ENCODE measurements around the gene EPGN. TPM values are rescaled to one million over a fixed set of nuclear protein-coding genes. Genes with fewer than 3 reads are reported as not detected.

The EPGN gene
- total RNA-seq, 2 experiments from 2014 or later, result not detected

- no peak overlapping the region for H3K4me3 Mint-ChIP-seq
- POLR2A ChIA-PET, result no interaction called here
- peaks cover 20% of the 10 kb centered on the region for H3K27me3 Mint-ChIP-seq
- no peak for ATAC-seq (ENCODE audit: low read depth)
- DNase-seq, result no peak
- H3K4me1 Mint-ChIP-seq, result peaks cover 5% of the 10 kb centered on the region
- H3K9me3 Mint-ChIP-seq, result no peaks in the 10 kb centered on the region
- no peaks in the 10 kb centered on the region for H3K36me3 Mint-ChIP-seq
- no peak overlapping the region for H3K27ac Mint-ChIP-seq
Measured at GRCh38 chr4:74317616-74318246, 9.5 kb downstream of the EPGN start.

GRCh38 chr4:74318276-74318675 is 10.0 kb downstream of the EPGN start:
- ATAC-seq (ENCODE audit: low read depth) (no peak), DNase-seq (no peak)
- Mint-ChIP-seq H3K36me3 (no peaks in the 10 kb centered on the region), H3K9me3 (no peaks in the 10 kb centered on the region), H3K4me3 (no peak overlapping the region), H3K27ac (no peak overlapping the region), H3K4me1 (peaks cover 5% of the 10 kb centered on the region), H3K27me3 (peaks cover 22% of the 10 kb centered on the region)
- POLR2A ChIA-PET, result no interaction called here

- peaks cover 5% of the 10 kb centered on the region for H3K4me1 Mint-ChIP-seq
- no peak for DNase-seq
- H3K4me3 Mint-ChIP-seq, result no peak overlapping the region
- no peaks in the 10 kb centered on the region for H3K36me3 Mint-ChIP-seq
- ATAC-seq (ENCODE audit: low read depth), result no peak
- H3K27ac Mint-ChIP-seq, result no peak overlapping the region
- H3K9me3 Mint-ChIP-seq, result no peaks in the 10 kb centered on the region
- peaks cover 30% of the 10 kb centered on the region for H3K27me3 Mint-ChIP-seq
- POLR2A ChIA-PET, result no interaction called here
Measured at GRCh38 chr4:74319470-74319869, 11.2 kb downstream of the EPGN start.

- ATAC-seq (ENCODE audit: low read depth), result peak; percentile 68
- POLR2A ChIA-PET, result no interaction called here
- no peak overlapping the region for H3K27ac Mint-ChIP-seq
- H3K36me3 Mint-ChIP-seq, result no peaks in the 10 kb centered on the region
- H3K27me3 Mint-ChIP-seq, result peaks cover 30% of the 10 kb centered on the region
- no peaks in the 10 kb centered on the region for H3K9me3 Mint-ChIP-seq
- H3K4me1 Mint-ChIP-seq, result peaks cover 5% of the 10 kb centered on the region
- no peak overlapping the region for H3K4me3 Mint-ChIP-seq
- peak; percentile 30 for DNase-seq
Measured at GRCh38 chr4:74320559-74321118, 12.4 kb downstream of the EPGN start.

- Mint-ChIP-seq H3K36me3 (no peaks in the 10 kb centered on the region), H3K4me1 (peaks cover 5% of the 10 kb centered on the region), H3K4me3 (no peak overlapping the region), H3K9me3 (no peaks in the 10 kb centered on the region), H3K27me3 (peaks cover 30% of the 10 kb centered on the region), H3K27ac (no peak overlapping the region)
- POLR2A ChIA-PET, result no interaction called here
- DNase-seq, result no peak
- ATAC-seq (ENCODE audit: low read depth), result no peak
Measured at GRCh38 chr4:74322301-74322700, 14.0 kb downstream of the EPGN start.

- POLR2A ChIA-PET, result no interaction called here
- DNase-seq (no peak), ATAC-seq (ENCODE audit: low read depth) (no peak)
- H3K27ac Mint-ChIP-seq, result no peak overlapping the region
- no peaks in the 10 kb centered on the region for H3K9me3 Mint-ChIP-seq
- peaks cover 5% of the 10 kb centered on the region for H3K4me1 Mint-ChIP-seq
- H3K27me3 Mint-ChIP-seq, result peaks cover 29% of the 10 kb centered on the region
- no peak overlapping the region for H3K4me3 Mint-ChIP-seq
- H3K36me3 Mint-ChIP-seq, result no peaks in the 10 kb centered on the region
Measured at GRCh38 chr4:74323663-74324062, 15.4 kb downstream of the EPGN start.

GRCh38 chr4:74324262-74324661 is 16.0 kb downstream of the EPGN start:
- no peak for DNase-seq
- no peak for ATAC-seq (ENCODE audit: low read depth)
- Mint-ChIP-seq H3K4me3 (no peak overlapping the region), H3K9me3 (no peaks in the 10 kb centered on the region), H3K36me3 (no peaks in the 10 kb centered on the region), H3K27ac (no peak overlapping the region), H3K27me3 (peaks cover 34% of the 10 kb centered on the region), H3K4me1 (peaks cover 5% of the 10 kb centered on the region)
- POLR2A ChIA-PET, result no interaction called here

- Mint-ChIP-seq H3K27ac (no peak overlapping the region), H3K9me3 (no peaks in the 10 kb centered on the region), H3K27me3 (peaks cover 34% of the 10 kb centered on the region), H3K4me3 (no peak overlapping the region), H3K36me3 (no peaks in the 10 kb centered on the region), H3K4me1 (peaks cover under 1% of the 10 kb centered on the region)
- ATAC-seq (ENCODE audit: low read depth) (no peak), DNase-seq (no peak)
- POLR2A ChIA-PET, result no interaction called here
Measured at GRCh38 chr4:74325886-74326285, 17.6 kb downstream of the EPGN start.

GRCh38 chr4:74327762-74328161 is 19.5 kb downstream of the EPGN start:
- ATAC-seq (ENCODE audit: low read depth) (no peak), DNase-seq (no peak)
- Mint-ChIP-seq H3K27ac (no peak overlapping the region), H3K36me3 (no peaks in the 10 kb centered on the region), H3K4me3 (no peak overlapping the region), H3K27me3 (peaks cover 33% of the 10 kb centered on the region), H3K4me1 (no peaks in the 10 kb centered on the region), H3K9me3 (no peaks in the 10 kb centered on the region)
- POLR2A ChIA-PET, result no interaction called here

GRCh38 chr4:74328501-74328900 is 20.2 kb downstream of the EPGN start:
- ATAC-seq (ENCODE audit: low read depth) (no peak), DNase-seq (no peak)
- Mint-ChIP-seq H3K36me3 (no peaks in the 10 kb centered on the region), H3K4me3 (no peak overlapping the region), H3K4me1 (no peaks in the 10 kb centered on the region), H3K27me3 (peaks cover 29% of the 10 kb centered on the region), H3K27ac (no peak overlapping the region), H3K9me3 (no peaks in the 10 kb centered on the region)
- POLR2A ChIA-PET, result no interaction called here

- POLR2A ChIA-PET, result no interaction called here
- Mint-ChIP-seq H3K36me3 (no peaks in the 10 kb centered on the region), H3K9me3 (no peaks in the 10 kb centered on the region), H3K4me3 (no peak overlapping the region), H3K4me1 (no peaks in the 10 kb centered on the region), H3K27ac (no peak overlapping the region), H3K27me3 (peaks cover 23% of the 10 kb centered on the region)
- DNase-seq, result no peak
- no peak for ATAC-seq (ENCODE audit: low read depth)
Measured at GRCh38 chr4:74329307-74329706, 21.0 kb downstream of the EPGN start.

- no peak for DNase-seq
- Mint-ChIP-seq H3K27me3 (peaks cover 23% of the 10 kb centered on the region), H3K9me3 (no peaks in the 10 kb centered on the region), H3K36me3 (no peaks in the 10 kb centered on the region), H3K27ac (no peak overlapping the region), H3K4me3 (no peak overlapping the region), H3K4me1 (no peaks in the 10 kb centered on the region)
- no peak for ATAC-seq (ENCODE audit: low read depth)
- POLR2A ChIA-PET, result no interaction called here
Measured at GRCh38 chr4:74330295-74330750, 22.1 kb downstream of the EPGN start.

- no peaks in the 10 kb centered on the region for H3K4me1 Mint-ChIP-seq
- peaks cover 23% of the 10 kb centered on the region for H3K27me3 Mint-ChIP-seq
- no peak overlapping the region for H3K27ac Mint-ChIP-seq
- no peaks in the 10 kb centered on the region for H3K36me3 Mint-ChIP-seq
- DNase-seq (no peak), ATAC-seq (ENCODE audit: low read depth) (no peak)
- POLR2A ChIA-PET, result no interaction called here
- H3K4me3 Mint-ChIP-seq, result no peak overlapping the region
- H3K9me3 Mint-ChIP-seq, result no peaks in the 10 kb centered on the region
Measured at GRCh38 chr4:74331252-74331651, 23.0 kb downstream of the EPGN start.

- no peaks in the 10 kb centered on the region for H3K36me3 Mint-ChIP-seq
- peaks cover 23% of the 10 kb centered on the region for H3K27me3 Mint-ChIP-seq
- no peaks in the 10 kb centered on the region for H3K9me3 Mint-ChIP-seq
- H3K4me3 Mint-ChIP-seq, result no peak overlapping the region
- no peak for ATAC-seq (ENCODE audit: low read depth)
- no peak for DNase-seq
- H3K27ac Mint-ChIP-seq, result no peak overlapping the region
- no peaks in the 10 kb centered on the region for H3K4me1 Mint-ChIP-seq
- POLR2A ChIA-PET, result no interaction called here
Measured at GRCh38 chr4:74331944-74332343, 23.7 kb downstream of the EPGN start.
